WTC11 (cell line): ENCODE data around the gene EIF6. TPM values are rescaled to one million over a fixed set of nuclear protein-coding genes. Genes with fewer than 3 reads are reported as not detected.

ENCODE experiments used
- ATAC-seq: fragments of 200-7000 bp; cut with Tn5 transposase; 2 replicates; pipeline ENCODE4 v1.10.0; 2021; ENCODE audit warnings: mild to moderate bottlenecking, moderate library complexity
- CTCF ChIA-PET: fragments of 300-600 bp; sonication (Branson Sonifier 250); formaldehyde crosslinking; loops from one replicate; lab custom pipeline; 2021; ENCODE audit warnings: antibody characterized with exemption; lab: Charles Lee
- POLR2A ChIA-PET: fragments of 350-600 bp; sonication (Branson Sonifier 250); formaldehyde crosslinking; loops from one replicate; lab custom pipeline; 2021; ENCODE audit warnings: antibody characterized with exemption; lab: Charles Lee
- DNase-seq: peaks from one replicate; pipeline ENCODE4 v3.0.0; 2021; ENCODE audit warnings: low spot score
- H3K27ac Mint-ChIP-seq: 2 replicates; pipeline ENCODE4 v1.8.0; 2021; ENCODE audit warnings: mixed read lengths
- H3K27me3 Mint-ChIP-seq: 2 replicates; pipeline ENCODE4 v1.8.0; 2021; ENCODE audit warnings: low read depth, mild to moderate bottlenecking, moderate library complexity, mixed read lengths
- H3K36me3 Mint-ChIP-seq: 2 replicates; pipeline ENCODE4 v1.8.0; 2021; ENCODE audit warnings: mixed read lengths
- H3K4me1 Mint-ChIP-seq: 2 replicates; pipeline ENCODE4 v1.8.0; 2022; ENCODE audit warnings: mixed read lengths
- H3K4me3 Mint-ChIP-seq: 2 replicates; pipeline ENCODE4 v1.8.0; 2021; ENCODE audit warnings: mild to moderate bottlenecking, moderate library complexity, mixed read lengths
- H3K9me3 Mint-ChIP-seq: 2 replicates; pipeline ENCODE4 v1.8.0; 2021; ENCODE audit warnings: mixed read lengths
- ERG ChIP-seq: fragments of 250-450 bp; sonication (Bioruptor Pico); IDR thresholded peaks from 2 replicates; pipeline ENCODE4 v1.8.0; 2021; ENCODE audit warnings: mild to moderate bottlenecking
- ETV6 ChIP-seq: sonication (generic); formaldehyde crosslinking; IDR thresholded peaks from 2 replicates; pipeline ENCODE4 v1.8.1; 2022; ENCODE audit warnings: mild to moderate bottlenecking, missing genetic modification reagents
- FOXP4 ChIP-seq: sonication (generic); formaldehyde crosslinking; IDR thresholded peaks from 2 replicates; pipeline ENCODE4 v1.8.0; 2022; ENCODE audit warnings: mild to moderate bottlenecking, missing genetic modification reagents
- GTF2I ChIP-seq: fragments of 250-450 bp; sonication (Bioruptor Pico); conservative IDR thresholded peaks from 2 replicates; pipeline ENCODE4 v1.4.0; 2021; ENCODE audit warnings: mild to moderate bottlenecking
- HMGA2 ChIP-seq: fragments of 250-450 bp; sonication (Bioruptor Pico); IDR thresholded peaks from 2 replicates; pipeline ENCODE4 v1.4.0; 2021; ENCODE audit warnings: mild to moderate bottlenecking, moderate library complexity
- MYBL2 ChIP-seq: sonication (generic); formaldehyde crosslinking; IDR thresholded peaks from 2 replicates; pipeline ENCODE4 v1.8.1; 2023; ENCODE audit warnings: mild to moderate bottlenecking, moderate library complexity, missing genetic modification reagents
- NFYB ChIP-seq: sonication (generic); formaldehyde crosslinking; conservative IDR thresholded peaks from 2 replicates; pipeline ENCODE4 v1.8.0; 2022; ENCODE audit warnings: low read depth, missing genetic modification reagents
- RELA ChIP-seq: sonication (generic); formaldehyde crosslinking; IDR thresholded peaks from 2 replicates; pipeline ENCODE4 v1.8.1; 2022; ENCODE audit warnings: missing genetic modification reagents, mild to moderate bottlenecking, borderline replicate concordance
- SP1 ChIP-seq: sonication (generic); formaldehyde crosslinking; conservative IDR thresholded peaks from 2 replicates; pipeline ENCODE4 v1.8.1; 2022; ENCODE audit warnings: missing genetic modification reagents
- TEAD4 ChIP-seq: sonication (generic); formaldehyde crosslinking; IDR thresholded peaks from 2 replicates; pipeline ENCODE4 v1.8.0; 2022; ENCODE audit warnings: mild to moderate bottlenecking, missing genetic modification reagents
- ZNF396 ChIP-seq: fragments of 250-450 bp; sonication (Bioruptor Pico); IDR thresholded peaks from 2 replicates; pipeline ENCODE4 v1.8.0; 2021; ENCODE audit warnings: mild to moderate bottlenecking, moderate library complexity, borderline replicate concordance
- total RNA-seq: library from RNA; stranded (reverse); gene quantifications from 3 replicates; pipeline ENCODE4 v1.2.3, GENCODE V29; 2021
- TF ChIP-seq, protein P1 (sequence below): sonication (generic); formaldehyde crosslinking; IDR thresholded peaks from 2 replicates; pipeline ENCODE4 v1.8.1; 2023; ENCODE audit warnings: mild to moderate bottlenecking, missing genetic modification reagents

EIF6 gene
- total RNA-seq, 1 experiment from 2014 or later: 157 TPM

DNA sequence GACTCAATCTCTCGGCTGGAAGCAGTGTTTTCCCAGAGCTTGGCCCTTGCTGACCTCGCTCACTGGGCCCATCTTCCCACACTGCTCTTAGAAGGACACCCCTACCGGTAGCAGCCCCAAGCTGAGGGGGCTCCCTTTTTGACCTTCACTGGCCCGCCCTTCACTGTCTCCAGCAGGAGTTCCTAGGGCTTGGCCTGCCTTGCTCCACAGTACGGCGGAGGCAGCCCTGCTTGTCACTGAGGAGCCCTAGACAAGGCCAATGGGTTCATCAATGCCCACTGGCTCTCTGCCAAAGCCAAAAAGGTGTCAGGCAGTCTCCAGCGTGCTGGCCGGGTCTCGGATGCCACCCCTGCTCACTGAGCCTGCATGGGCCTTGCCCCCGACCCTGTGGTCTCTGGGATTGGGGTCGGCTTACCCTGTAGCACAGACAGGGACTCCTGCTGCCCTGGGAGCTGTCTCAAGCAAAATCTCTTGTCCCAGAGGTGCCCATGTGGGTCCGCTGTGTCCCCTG, 8.8 kb downstream of the EIF6 start:
- ATAC-seq: no peak
- H3K27ac Mint-ChIP-seq: 0 out of 2 replicates have a peak overlapping the region, but pooled peaks have one; percentile 60

DNA sequence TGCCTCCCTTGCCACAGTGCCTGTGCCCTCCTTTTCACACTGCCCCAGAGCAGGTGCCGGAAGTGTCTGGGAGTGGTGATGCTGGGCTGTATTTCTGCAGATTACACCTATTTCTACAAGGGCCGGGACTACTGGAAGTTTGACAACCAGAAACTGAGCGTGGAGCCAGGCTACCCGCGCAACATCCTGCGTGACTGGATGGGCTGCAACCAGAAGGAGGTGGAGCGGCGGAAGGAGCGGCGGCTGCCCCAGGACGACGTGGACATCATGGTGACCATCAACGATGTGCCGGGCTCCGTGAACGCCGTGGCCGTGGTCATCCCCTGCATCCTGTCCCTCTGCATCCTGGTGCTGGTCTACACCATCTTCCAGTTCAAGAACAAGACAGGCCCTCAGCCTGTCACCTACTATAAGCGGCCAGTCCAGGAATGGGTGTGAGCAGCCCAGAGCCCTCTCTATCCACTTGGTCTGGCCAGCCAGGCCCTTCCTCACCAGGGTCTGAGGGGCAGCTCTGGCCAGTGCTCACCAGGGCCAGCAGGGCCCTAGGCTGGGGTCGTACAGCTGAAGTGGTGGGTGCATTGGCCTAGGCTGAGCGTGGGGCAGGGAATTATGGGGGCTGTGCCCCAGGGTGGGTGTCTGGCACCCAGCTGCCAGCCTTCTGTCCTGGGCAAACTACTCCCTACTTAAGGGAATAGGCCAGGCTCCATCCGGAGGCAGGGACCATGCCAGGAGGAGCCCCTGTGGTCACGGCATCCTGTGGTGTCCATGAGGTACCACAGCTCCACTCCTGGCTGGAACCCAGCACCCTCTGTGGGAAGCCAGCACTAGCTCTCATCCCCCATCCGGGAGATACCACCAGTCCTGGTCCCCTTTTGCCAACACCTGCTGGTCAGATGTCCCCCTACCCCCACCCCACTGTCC, 10.1 kb downstream of the EIF6 start:
- TF ChIP-seq ETV6 (CRISPR knock-in tag): no peak
- TF ChIP-seq MYBL2 (CRISPR knock-in tag): no peak
- no peak for TF ChIP-seq TEAD4 (CRISPR knock-in tag)
- TF ChIP-seq, protein P1, sequence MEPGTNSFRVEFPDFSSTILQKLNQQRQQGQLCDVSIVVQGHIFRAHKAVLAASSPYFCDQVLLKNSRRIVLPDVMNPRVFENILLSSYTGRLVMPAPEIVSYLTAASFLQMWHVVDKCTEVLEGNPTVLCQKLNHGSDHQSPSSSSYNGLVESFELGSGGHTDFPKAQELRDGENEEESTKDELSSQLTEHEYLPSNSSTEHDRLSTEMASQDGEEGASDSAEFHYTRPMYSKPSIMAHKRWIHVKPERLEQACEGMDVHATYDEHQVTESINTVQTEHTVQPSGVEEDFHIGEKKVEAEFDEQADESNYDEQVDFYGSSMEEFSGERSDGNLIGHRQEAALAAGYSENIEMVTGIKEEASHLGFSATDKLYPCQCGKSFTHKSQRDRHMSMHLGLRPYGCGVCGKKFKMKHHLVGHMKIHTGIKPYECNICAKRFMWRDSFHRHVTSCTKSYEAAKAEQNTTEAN (CRISPR knock-in tag): no peak
- TF ChIP-seq, all 79 proteins: peak for 0
- POLR2A ChIA-PET: interaction anchor here (0.5 to 1.3 kb wide), 4 partner anchors 8 to 397 kb away, joined by 3 to 4 read pairs (median 4); no protein-coding TSS in a partner anchor
- Mint-ChIP-seq H3K27me3 (no peaks in the 10 kb centered on the region), H3K9me3 (no peaks in the 10 kb centered on the region), H3K4me3 (no peak overlapping the region), H3K27ac (peak overlapping the region; percentile 41; the same call in 1 of the 2 replicates), H3K4me1 (peaks cover 32% of the 10 kb centered on the region), H3K36me3 (peaks cover 13% of the 10 kb centered on the region)
- CTCF ChIA-PET: interaction anchor here (1.3 to 2.2 kb wide), 3 partner anchors 30 to 178 kb away, joined by 6 to 21 read pairs (median 14); no protein-coding TSS in a partner anchor
- DNase-seq (no peak), ATAC-seq (no peak)

More for the DNA sequence above, 8.8 kb downstream of the EIF6 start:
- peaks cover 23% of the 10 kb centered on the region for H3K36me3 Mint-ChIP-seq
- TF ChIP-seq ZNF396 (no peak), GTF2I (CRISPR knock-in tag) (no peak), RELA (no peak), ERG (no peak), FOXP4 (CRISPR knock-in tag) (no peak), SP1 (CRISPR knock-in tag) (no peak)
- H3K4me3 Mint-ChIP-seq: peak overlapping the region; percentile 96; the same call in 1 of the 2 replicates
- H3K4me1 Mint-ChIP-seq: peaks cover 28% of the 10 kb centered on the region
- no peaks in the 10 kb centered on the region for H3K9me3 Mint-ChIP-seq
- CTCF ChIA-PET: interaction anchor here (1.3 to 2.4 kb wide), 2 partner anchors 28 to 130 kb away, joined by 6 to 27 read pairs; partner anchors contain the start of gene EDEM2
- no peak for DNase-seq
- no peaks in the 10 kb centered on the region for H3K27me3 Mint-ChIP-seq
- POLR2A ChIA-PET: interaction anchor here (0.7 to 1.3 kb wide), 3 partner anchors 9 to 179 kb away, joined by 4 read pairs; partner anchors contain the start of gene EIF6

- ATAC-seq (peak; percentile 9), DNase-seq (peak; percentile 62)
- no peaks in the 10 kb centered on the region for H3K9me3 Mint-ChIP-seq
- peak; percentile 56 for TF ChIP-seq NFYB (CRISPR knock-in tag)
- TF ChIP-seq HMGA2 (CRISPR knock-in tag): no peak
- no peaks in the 10 kb centered on the region for H3K27me3 Mint-ChIP-seq
- ChIA-PET POLR2A (interaction anchor here (0.6 to 1.2 kb wide), 4 partner anchors 11 to 396 kb away, joined by 3 to 6 read pairs (median 4); partner anchors contain the start of gene EIF6), CTCF (interaction anchor here (0.6 to 2.2 kb wide), 8 partner anchors 9 to 318 kb away, joined by 3 to 21 read pairs (median 4); partner anchors contain the start of genes EDEM2, EIF6, GSS and MYH7B)
- H3K4me1 Mint-ChIP-seq: peaks cover 37% of the 10 kb centered on the region
- H3K4me3 Mint-ChIP-seq: no peak overlapping the region
- H3K36me3 Mint-ChIP-seq: peaks cover 5% of the 10 kb centered on the region
- peak overlapping the region; percentile 41; the same call in 1 of the 2 replicates for H3K27ac Mint-ChIP-seq
Observed at GRCh38 chr20:35273449-35274171, 11.0 kb downstream of the EIF6 start.
